HepG2 (cell line): ENCODE data around the gene ZDHHC3. TPM values are rescaled to one million over a fixed set of nuclear protein-coding genes. Genes with fewer than 3 reads are reported as not detected.

ENCODE experiments used
- ATAC-seq: fragments of 200-7000 bp; cut with Tn5 transposase; 3 replicates; pipeline ENCODE4 v1.9.1; 2020; ENCODE audit warnings: mild to moderate bottlenecking, moderate library complexity
- BruUV-seq: library from RNA; stranded (reverse); fragments of 400-500 nt; replicated peaks from 2 replicates; lab custom pipeline; 2021; lab: Mats Ljungman, UMichigan
- CTCF ChIA-PET: fragments of 300-600 bp; formaldehyde crosslinking; extraction: SDS; loops from one replicate; lab custom pipeline; 2021; ENCODE audit warnings: low total read pairs, inconsistent platforms, low intra/inter-chr PET ratio; lab: Yijun Ruan, JAX
- POLR2A ChIA-PET: fragments of 350-600 bp; sonication (Branson Sonifier 250); formaldehyde crosslinking; loops from one replicate; lab custom pipeline; 2020; ENCODE audit warnings: antibody characterized with exemption, inconsistent platforms; lab: Yijun Ruan, JAX
- DNase-seq: peaks from one replicate; pipeline ENCODE4 v3.0.0-alpha.2; 2015; ENCODE audit warnings: low spot score
- FAIRE-seq: peaks from 3 replicates; lab custom pipeline; 2011; peaks lifted over from hg19 to GRCh38; lab: Jason Lieb, UNC
- H2AFZ ChIP-seq: one replicate; pipeline ENCODE4 v1.6.1; 2011; ENCODE audit warnings: low read length, inconsistent platforms
- H3K27ac ChIP-seq: fragments of 300-600 bp; 3 replicates; pipeline ENCODE4 v1.8.0; 2011; ENCODE audit warnings: mixed run types, mild to moderate bottlenecking, mixed read lengths, low read length, inconsistent platforms; ENCODE audit not compliant: insufficient read depth; ENCODE audit errors: extremely low read length
- H3K27me3 ChIP-seq, 2 experiments: fragments of 200-600 bp in 1 of 2; 2 replicates in 1 of 2; 3 replicates in 1 of 2; pipeline versions ENCODE4 v1.6.0 to v1.8.0; 2011; ENCODE audit warnings: low read length in 2 of 2, mild to moderate bottlenecking in 2 of 2, moderate library complexity in 2 of 2, inconsistent platforms in 1 of 2; ENCODE audit not compliant: insufficient read depth in 2 of 2, control insufficient read depth in 1 of 2
- H3K36me3 ChIP-seq, 2 experiments: fragments of 200-600 bp in 1 of 2; replicated peaks in 1 of 2; 2 replicates in 1 of 2; 3 replicates in 1 of 2; pipeline versions ENCODE4 v1.5.1 to v1.8.0; 2011; ENCODE audit warnings: low read length in 2 of 2, inconsistent platforms in 1 of 2; ENCODE audit not compliant: insufficient read depth in 2 of 2, control insufficient read depth in 1 of 2
- H3K4me1 ChIP-seq: 2 replicates; pipeline ENCODE4 v1.5.1; 2012; ENCODE audit warnings: low read length, inconsistent platforms; ENCODE audit not compliant: insufficient read depth
- H3K4me2 ChIP-seq: 2 replicates; pipeline ENCODE4 v1.6.0; 2011; ENCODE audit warnings: low read depth, low read length, inconsistent platforms
- H3K4me3 ChIP-seq, 3 experiments: fragments of 200-600 bp in 1 of 3; sonication (generic), shearing (Covaris generic) in 1 of 3; replicated peaks in 1 of 3; 2 replicates each; pipeline ENCODE4 v1.5.1; 2011 to 2016; ENCODE audit warnings: low read length in 3 of 3, inconsistent platforms in 2 of 3, low read depth in 2 of 3, mild to moderate bottlenecking in 2 of 3, control low read depth in 1 of 3, mixed read lengths in 1 of 3; ENCODE audit not compliant: insufficient read depth in 1 of 3
- H3K79me2 ChIP-seq: one replicate; pipeline ENCODE4 v1.6.1; 2011; ENCODE audit warnings: low read length, inconsistent platforms; ENCODE audit not compliant: insufficient read depth
- H3K9ac ChIP-seq: 2 replicates; pipeline ENCODE4 v1.6.0; 2011; ENCODE audit warnings: mild to moderate bottlenecking, low read depth, low read length, inconsistent platforms; ENCODE audit not compliant: insufficient read depth
- H3K9me3 ChIP-seq: 2 replicates; pipeline ENCODE4 v1.5.1; 2012; ENCODE audit warnings: mild to moderate bottlenecking, low read length
- H4K20me1 ChIP-seq: 2 replicates; pipeline ENCODE4 v1.6.0; 2011; ENCODE audit warnings: inconsistent platforms, mild to moderate bottlenecking, low read length, moderate library complexity; ENCODE audit not compliant: insufficient read depth
- BRCA1 ChIP-seq: sonication (generic); formaldehyde crosslinking; IDR thresholded peaks from 2 replicates; pipeline ENCODE4 v1.4.0; 2020; ENCODE audit warnings: missing genetic modification reagents
- CHD4 ChIP-seq: fragments of 200-600 bp; sonication (generic); IDR thresholded peaks from 2 replicates; pipeline ENCODE4 v1.7.0; 2017; ENCODE audit warnings: mild to moderate bottlenecking, low read length, borderline replicate concordance
- MBNL3 ChIP-seq: fragments of 250-450 bp; sonication (Bioruptor Pico); conservative IDR thresholded peaks from 2 replicates; pipeline ENCODE4 v1.8.0; 2022; ENCODE audit warnings: mild to moderate bottlenecking, inconsistent platforms
- MZF1 ChIP-seq: sonication (generic); formaldehyde crosslinking; IDR thresholded peaks from 2 replicates; pipeline ENCODE4 v1.8.1; 2023; ENCODE audit warnings: mild to moderate bottlenecking, missing genetic modification reagents, borderline replicate concordance
- STAG1 ChIP-seq: sonication (generic); formaldehyde crosslinking; IDR thresholded peaks from 2 replicates; pipeline ENCODE4 v1.4.0; 2020; ENCODE audit warnings: missing genetic modification reagents
- ZSCAN29 ChIP-seq: sonication (generic); formaldehyde crosslinking; conservative IDR thresholded peaks from 2 replicates; pipeline ENCODE4 v1.4.0; 2020; ENCODE audit warnings: mild to moderate bottlenecking, missing genetic modification reagents
- WGBS: methylation state at CpG from one replicate; pipeline ENCODE4 v1.1.6; 2017; ENCODE audit warnings: low lambda C conversion rate; 5-methylcytosine and 5-hydroxymethylcytosine counted together
- in situ Hi-C: cut with HindIII; loops from 2 replicates; pipeline ENCODE4 v1.10.0; 2017; ENCODE audit warnings: low pct_unique_long_range_greater_than_20kb; ENCODE audit not compliant: extremely low pct_ligation_motif_present
- intact Hi-C: fragments of 100-400 bp; cut with micrococcal nuclease; formaldehyde crosslinking; loops from one replicate; pipeline ENCODE4 v1.10.0; 2022; ENCODE audit not compliant: unreplicated experiment
- polyA plus RNA-seq, 8 experiments: library from polyadenylated mRNA; depleted of rRNA in 3 of 8; stranded (reverse) in 7 of 8; unstranded in 1 of 8; fragments of >200 nt; fragmentation: Illumina TruSeq in 4 of 8; extraction: Trizol in 4 of 8; gene quantifications; 2 replicates each; pipeline versions ENCODE4 v1.2.1 to v1.2.3, GENCODE V29; 2011 to 2016; ENCODE audit warnings: low read depth in 4 of 8, missing spikeins in 1 of 8, mixed read lengths in 1 of 8; ENCODE audit not compliant: insufficient read depth in 1 of 8
- total RNA-seq, 5 experiments: library from RNA; depleted of rRNA; stranded (reverse); fragments of >200 nt; fragmentation: Illumina TruSeq; extraction: Trizol; gene quantifications; 2 replicates each; pipeline ENCODE4 v1.2.3, GENCODE V29; 2016; ENCODE audit warnings: low read depth in 1 of 5
- TF ChIP-seq, protein P1 (sequence below): sonication (generic); formaldehyde crosslinking; IDR thresholded peaks from 2 replicates; pipeline ENCODE4 v1.5.0; 2020; ENCODE audit warnings: mild to moderate bottlenecking, missing genetic modification reagents, moderate library complexity

Gene ZDHHC3
- total and polyA plus RNA-seq, 2 of the 13 experiments (the other 11 are each of a cell fraction or from before 2014, with no cell fraction given): 44.1 to 65.7 TPM

DNA sequence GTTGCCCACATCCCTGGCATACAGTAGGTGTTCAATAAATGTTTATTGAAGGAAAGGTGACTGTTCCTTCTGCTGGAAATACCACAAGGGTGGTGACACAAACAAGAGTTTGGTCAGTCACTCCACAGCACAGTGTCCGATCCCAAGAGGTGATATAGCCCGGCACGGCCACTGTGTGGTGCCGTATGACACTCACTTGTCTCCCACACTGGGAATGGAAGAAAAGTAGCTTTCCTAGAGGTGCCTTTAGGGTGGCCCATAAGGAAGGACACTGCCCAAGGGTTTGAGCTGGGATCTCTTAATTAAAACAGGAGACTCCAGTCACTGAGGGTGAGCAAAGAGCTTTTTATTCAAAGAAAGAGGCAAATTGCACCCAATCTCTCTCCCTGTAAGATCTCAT lies 61.0 kb downstream of the ZDHHC3 start:
- ChIA-PET CTCF (no interaction called here), POLR2A (no interaction called here)
- Histone ChIP-seq H3K4me1 (no peaks in the 10 kb centered on the region), H2AFZ (no peak overlapping the region), H3K9ac (no peak overlapping the region), H3K4me2 (no peak overlapping the region), H3K27me3 (no peaks in the 10 kb centered on the region), H3K4me3 (no peak overlapping the region), H3K79me2 (no peaks in the 10 kb centered on the region), H3K27ac (no peak overlapping the region), H3K36me3 (0 out of 5 replicates have a peak, but pooled peaks cover 0 to under 1% of the 10 kb centered on the region in 2 experiments), H3K9me3 (no peaks in the 10 kb centered on the region), H4K20me1 (no peaks in the 10 kb centered on the region)
- ATAC-seq: peak; percentile 86
- no peak for DNase-seq
- peak; percentile 71 for FAIRE-seq
- in situ Hi-C loops (loop anchor here (5.0 kb wide), 1 partner anchor 378 kb away; no protein-coding TSS in a partner anchor), intact Hi-C loops (loop anchor here (1.0 kb wide), 1 partner anchor 383 kb away; no protein-coding TSS in a partner anchor)
- BruUV-seq: no TSS peak
- 43% methylated on average over 4 of the region's 4 CpGs for WGBS
- TF ChIP-seq MZF1 (CRISPR knock-in tag) (no peak), CHD4 (no peak), MBNL3 (no peak), STAG1 (CRISPR knock-in tag) (peak; percentile 42; the same call in 1 of the 2 replicates), BRCA1 (CRISPR knock-in tag) (no peak), ZSCAN29 (CRISPR knock-in tag) (no peak)
- TF ChIP-seq, protein P1, sequence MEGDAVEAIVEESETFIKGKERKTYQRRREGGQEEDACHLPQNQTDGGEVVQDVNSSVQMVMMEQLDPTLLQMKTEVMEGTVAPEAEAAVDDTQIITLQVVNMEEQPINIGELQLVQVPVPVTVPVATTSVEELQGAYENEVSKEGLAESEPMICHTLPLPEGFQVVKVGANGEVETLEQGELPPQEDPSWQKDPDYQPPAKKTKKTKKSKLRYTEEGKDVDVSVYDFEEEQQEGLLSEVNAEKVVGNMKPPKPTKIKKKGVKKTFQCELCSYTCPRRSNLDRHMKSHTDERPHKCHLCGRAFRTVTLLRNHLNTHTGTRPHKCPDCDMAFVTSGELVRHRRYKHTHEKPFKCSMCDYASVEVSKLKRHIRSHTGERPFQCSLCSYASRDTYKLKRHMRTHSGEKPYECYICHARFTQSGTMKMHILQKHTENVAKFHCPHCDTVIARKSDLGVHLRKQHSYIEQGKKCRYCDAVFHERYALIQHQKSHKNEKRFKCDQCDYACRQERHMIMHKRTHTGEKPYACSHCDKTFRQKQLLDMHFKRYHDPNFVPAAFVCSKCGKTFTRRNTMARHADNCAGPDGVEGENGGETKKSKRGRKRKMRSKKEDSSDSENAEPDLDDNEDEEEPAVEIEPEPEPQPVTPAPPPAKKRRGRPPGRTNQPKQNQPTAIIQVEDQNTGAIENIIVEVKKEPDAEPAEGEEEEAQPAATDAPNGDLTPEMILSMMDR (CRISPR knock-in tag): peak; percentile 55
